HG03066 (cell line): ENCODE results near the gene DSTYK.

ENCODE experiments used
- ATAC-seq: cut with Tn5 transposase; IDR thresholded peaks from one replicate; pipeline ENCODE4 v1.9.1; 2021; ENCODE audit warnings: low read depth; ENCODE audit not compliant: unreplicated experiment

Gene DSTYK

GRCh38 chr1:205224736-205225135 lies 13.2 kb upstream of the DSTYK start:
- ATAC-seq = no peak

GRCh38 chr1:205220421-205220820 lies 8.9 kb upstream of the DSTYK start:
- no peak for ATAC-seq

- no peak for ATAC-seq
Observed at GRCh38 chr1:205217418-205217817, 5.9 kb upstream of the DSTYK start.

GRCh38 chr1:205216588-205216987 lies 5.1 kb upstream of the DSTYK start:
- ATAC-seq = no peak

GRCh38 chr1:205214756-205215155 lies 3.3 kb upstream of the DSTYK start:
- no peak for ATAC-seq

GRCh38 chr1:205211839-205212536 lies 486 bp upstream of the DSTYK start:
- peak; percentile 32 for ATAC-seq

GRCh38 chr1:205210756-205211168 lies 740 bp downstream of the DSTYK start:
- no peak for ATAC-seq

- ATAC-seq = no peak
Observed at GRCh38 chr1:205208811-205209210, 2.7 kb downstream of the DSTYK start.

- ATAC-seq = no peak
Observed at GRCh38 chr1:205205055-205205454, 6.4 kb downstream of the DSTYK start.

GRCh38 chr1:205204552-205204951 lies 7.0 kb downstream of the DSTYK start:
- ATAC-seq = no peak

GRCh38 chr1:205199931-205200299 lies 11.6 kb downstream of the DSTYK start:
- ATAC-seq = no peak

- no peak for ATAC-seq
Observed at GRCh38 chr1:205199090-205199930, 12.2 kb downstream of the DSTYK start.

GRCh38 chr1:205192287-205192686 lies 19.2 kb downstream of the DSTYK start:
- ATAC-seq = no peak

- no peak for ATAC-seq
Observed at GRCh38 chr1:205191622-205192021, 19.9 kb downstream of the DSTYK start.

- no peak for ATAC-seq
Observed at GRCh38 chr1:205190845-205191577, 20.5 kb downstream of the DSTYK start.

- ATAC-seq = no peak
Observed at GRCh38 chr1:205189131-205189530, 22.4 kb downstream of the DSTYK start.

GRCh38 chr1:205188596-205188995 lies 22.9 kb downstream of the DSTYK start:
- no peak for ATAC-seq

- no peak for ATAC-seq
Observed at GRCh38 chr1:205188098-205188497, 23.4 kb downstream of the DSTYK start.

GRCh38 chr1:205187420-205187819 lies 24.1 kb downstream of the DSTYK start:
- no peak for ATAC-seq

- ATAC-seq = no peak
Observed at GRCh38 chr1:205186191-205186590, 25.3 kb downstream of the DSTYK start.

- no peak for ATAC-seq
Observed at GRCh38 chr1:205183676-205184335, 27.7 kb downstream of the DSTYK start.
